Measurements from ENCODE around the gene TMCC3.

Gene TMCC3

DNA sequence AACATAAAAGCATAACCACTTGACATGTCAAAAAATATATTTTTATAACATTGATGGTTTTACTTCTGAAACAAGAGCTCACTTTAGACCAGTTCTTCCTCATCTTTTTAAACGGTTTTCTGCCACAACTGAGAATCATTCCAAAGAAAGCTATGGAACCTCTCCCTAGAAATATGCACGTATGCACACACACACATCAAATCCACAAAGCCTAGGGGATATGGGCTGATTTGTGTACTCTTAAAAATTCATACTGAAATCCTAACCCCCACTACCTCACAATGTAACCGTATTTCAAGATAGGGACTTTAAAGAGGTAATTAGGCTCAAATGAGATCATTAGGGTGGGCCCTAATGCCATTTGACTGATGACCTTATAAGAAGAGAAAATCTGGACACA is 19.3 kb downstream of the TMCC3 start:
- peaks cover 2% of the 10 kb centered on the region for H3K27me3 Mint-ChIP-seq
- no peaks in the 10 kb centered on the region for H3K9me3 Mint-ChIP-seq (ENCODE audit: low read depth)
- H3K4me3 Mint-ChIP-seq, result no peak overlapping the region
- H3K36me3 Mint-ChIP-seq, result no peaks in the 10 kb centered on the region
- no peaks in the 10 kb centered on the region for H3K4me1 Mint-ChIP-seq (ENCODE audit: low read depth)
- H3K27ac Mint-ChIP-seq, result no peak overlapping the region

DNA sequence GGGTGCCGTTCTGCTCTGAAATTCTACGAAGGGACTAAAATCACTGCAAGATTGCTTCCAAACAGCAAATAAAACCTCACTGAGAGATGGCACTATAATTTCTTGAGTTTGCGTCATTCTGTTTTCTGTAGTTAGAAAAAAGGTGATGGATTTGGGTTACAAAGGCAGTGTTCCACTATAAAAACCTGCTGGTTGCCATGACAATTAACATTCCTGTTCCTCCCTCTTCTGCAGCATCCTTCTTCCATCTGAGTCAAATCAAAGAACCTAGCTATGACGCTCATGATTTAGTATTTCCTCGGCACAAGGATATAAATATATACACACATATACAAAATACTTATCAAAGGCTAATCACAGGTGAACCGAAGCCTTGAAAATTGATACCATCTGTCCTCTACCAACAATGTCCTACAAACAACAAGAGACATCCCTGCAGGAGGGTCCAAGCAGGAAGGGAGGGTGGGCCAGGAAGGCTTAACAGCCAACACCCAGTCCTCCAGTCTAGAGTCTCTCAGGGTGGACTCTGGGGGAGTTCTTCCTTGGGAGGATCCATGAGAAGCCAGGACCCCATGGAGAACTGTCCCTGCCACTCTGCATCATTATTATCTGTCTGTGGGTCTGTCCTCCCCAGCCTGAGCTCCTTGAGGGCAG is 21.4 kb downstream of the TMCC3 start:
- no peaks in the 10 kb centered on the region for H3K36me3 Mint-ChIP-seq
- no peaks in the 10 kb centered on the region for H3K27me3 Mint-ChIP-seq
- no peaks in the 10 kb centered on the region for H3K9me3 Mint-ChIP-seq (ENCODE audit: low read depth)
- H3K4me1 Mint-ChIP-seq (ENCODE audit: low read depth), result no peaks in the 10 kb centered on the region
- no peak overlapping the region for H3K27ac Mint-ChIP-seq
- H3K4me3 Mint-ChIP-seq, result no peak overlapping the region

DNA sequence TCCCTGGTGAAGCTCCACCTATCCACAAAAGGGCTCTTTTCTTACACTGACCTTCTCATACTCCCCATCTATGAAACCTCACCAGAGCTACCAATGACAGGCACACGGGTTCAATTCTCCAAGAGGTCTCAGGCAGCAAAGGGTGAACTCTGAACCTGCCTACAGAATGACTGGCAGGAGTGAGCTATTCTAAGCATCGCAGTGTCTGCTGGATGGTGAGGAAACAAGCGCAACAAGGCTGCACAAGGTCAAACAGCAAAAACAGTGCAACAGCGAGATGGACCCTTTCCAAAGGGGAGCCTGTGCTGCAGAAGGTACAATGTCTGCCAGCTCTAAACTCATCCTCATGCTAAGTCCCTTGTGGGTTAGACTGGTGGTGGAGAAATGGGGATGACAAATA is 22.0 kb downstream of the TMCC3 start:
- Mint-ChIP-seq H3K4me1 (ENCODE audit: low read depth) (no peaks in the 10 kb centered on the region), H3K27me3 (no peaks in the 10 kb centered on the region), H3K36me3 (no peaks in the 10 kb centered on the region), H3K27ac (no peak overlapping the region), H3K9me3 (ENCODE audit: low read depth) (no peaks in the 10 kb centered on the region), H3K4me3 (no peak overlapping the region)

- H3K36me3 Mint-ChIP-seq, result no peaks in the 10 kb centered on the region
- no peaks in the 10 kb centered on the region for H3K9me3 Mint-ChIP-seq (ENCODE audit: low read depth)
- H3K27me3 Mint-ChIP-seq, result no peaks in the 10 kb centered on the region
- H3K4me1 Mint-ChIP-seq (ENCODE audit: low read depth), result peaks cover 15% of the 10 kb centered on the region
- H3K27ac Mint-ChIP-seq, result no peak overlapping the region
- H3K4me3 Mint-ChIP-seq, result no peak overlapping the region
Measured at GRCh38 chr12:94625531-94625930, 24.8 kb downstream of the TMCC3 start.

GRCh38 chr12:94623161-94623920 is 27.0 kb downstream of the TMCC3 start:
- no peaks in the 10 kb centered on the region for H3K9me3 Mint-ChIP-seq (ENCODE audit: low read depth)
- H3K4me3 Mint-ChIP-seq, result no peak overlapping the region
- H3K27me3 Mint-ChIP-seq, result no peaks in the 10 kb centered on the region
- H3K36me3 Mint-ChIP-seq, result no peaks in the 10 kb centered on the region
- peaks cover 15% of the 10 kb centered on the region for H3K4me1 Mint-ChIP-seq (ENCODE audit: low read depth)
- no peak overlapping the region for H3K27ac Mint-ChIP-seq

GRCh38 chr12:94622475-94622874 is 27.9 kb downstream of the TMCC3 start:
- Mint-ChIP-seq H3K4me3 (peak overlapping the region; percentile 54), H3K4me1 (ENCODE audit: low read depth) (peaks cover 15% of the 10 kb centered on the region), H3K27me3 (no peaks in the 10 kb centered on the region), H3K36me3 (no peaks in the 10 kb centered on the region), H3K27ac (no peak overlapping the region), H3K9me3 (ENCODE audit: low read depth) (no peaks in the 10 kb centered on the region)

DNA sequence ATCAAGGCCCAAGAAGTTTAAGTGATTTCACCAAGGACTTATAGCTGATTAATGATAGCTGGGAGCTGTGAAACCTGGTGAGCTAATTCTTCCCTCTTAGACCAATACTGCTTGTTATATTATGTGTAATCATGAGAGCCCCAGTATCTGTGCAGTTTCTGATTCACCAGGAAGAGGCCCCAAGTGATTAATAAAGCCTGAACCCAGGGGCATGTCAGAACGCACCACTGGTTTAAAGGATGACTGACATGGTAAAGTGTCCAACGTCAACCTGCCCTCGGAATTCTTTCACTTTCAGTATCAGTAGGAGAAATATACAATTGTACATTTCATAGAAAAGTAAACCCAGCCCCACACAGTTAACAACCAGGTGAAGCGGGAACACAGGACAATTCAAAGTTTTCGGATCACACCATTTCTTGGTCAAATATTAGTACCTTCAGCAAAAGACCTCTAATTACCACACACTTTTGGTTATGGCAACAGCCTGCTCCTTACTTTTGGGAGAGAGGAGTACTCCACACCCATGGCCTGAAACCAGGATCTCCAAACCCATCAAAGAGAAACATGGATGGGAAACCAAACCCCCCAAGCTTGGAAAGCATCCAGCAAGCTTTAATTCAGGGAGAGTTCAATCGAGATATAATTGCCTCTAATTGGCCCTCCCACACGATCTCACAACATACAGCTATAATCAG is 28.5 kb downstream of the TMCC3 start:
- peak overlapping the region; percentile 54 for H3K4me3 Mint-ChIP-seq
- H3K4me1 Mint-ChIP-seq (ENCODE audit: low read depth), result peaks cover 15% of the 10 kb centered on the region
- H3K27me3 Mint-ChIP-seq, result no peaks in the 10 kb centered on the region
- no peaks in the 10 kb centered on the region for H3K9me3 Mint-ChIP-seq (ENCODE audit: low read depth)
- H3K36me3 Mint-ChIP-seq, result no peaks in the 10 kb centered on the region
- H3K27ac Mint-ChIP-seq, result peak overlapping the region; percentile 29

DNA sequence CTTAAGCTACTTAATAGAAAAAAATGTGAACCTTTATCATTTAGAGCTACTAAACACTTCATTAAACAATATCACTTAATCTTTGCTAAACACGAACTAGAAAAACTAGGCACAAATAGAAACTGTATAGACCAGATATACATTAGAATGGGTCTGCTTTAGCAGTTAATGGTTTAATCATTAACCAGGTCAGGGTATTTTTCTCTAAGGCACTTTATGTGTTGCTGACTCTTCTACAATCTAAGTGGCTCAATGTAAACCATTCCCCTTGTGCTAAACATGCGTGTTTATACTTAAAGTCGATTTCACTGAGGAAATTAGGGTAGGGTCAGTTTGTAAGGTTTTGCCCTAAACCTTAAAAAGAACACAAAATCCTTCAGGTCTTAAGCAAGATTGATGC is 29.7 kb downstream of the TMCC3 start:
- Mint-ChIP-seq H3K4me3 (no peak overlapping the region), H3K36me3 (no peaks in the 10 kb centered on the region), H3K27ac (no peak overlapping the region), H3K27me3 (no peaks in the 10 kb centered on the region), H3K9me3 (ENCODE audit: low read depth) (no peaks in the 10 kb centered on the region), H3K4me1 (ENCODE audit: low read depth) (peaks cover 15% of the 10 kb centered on the region)

DNA sequence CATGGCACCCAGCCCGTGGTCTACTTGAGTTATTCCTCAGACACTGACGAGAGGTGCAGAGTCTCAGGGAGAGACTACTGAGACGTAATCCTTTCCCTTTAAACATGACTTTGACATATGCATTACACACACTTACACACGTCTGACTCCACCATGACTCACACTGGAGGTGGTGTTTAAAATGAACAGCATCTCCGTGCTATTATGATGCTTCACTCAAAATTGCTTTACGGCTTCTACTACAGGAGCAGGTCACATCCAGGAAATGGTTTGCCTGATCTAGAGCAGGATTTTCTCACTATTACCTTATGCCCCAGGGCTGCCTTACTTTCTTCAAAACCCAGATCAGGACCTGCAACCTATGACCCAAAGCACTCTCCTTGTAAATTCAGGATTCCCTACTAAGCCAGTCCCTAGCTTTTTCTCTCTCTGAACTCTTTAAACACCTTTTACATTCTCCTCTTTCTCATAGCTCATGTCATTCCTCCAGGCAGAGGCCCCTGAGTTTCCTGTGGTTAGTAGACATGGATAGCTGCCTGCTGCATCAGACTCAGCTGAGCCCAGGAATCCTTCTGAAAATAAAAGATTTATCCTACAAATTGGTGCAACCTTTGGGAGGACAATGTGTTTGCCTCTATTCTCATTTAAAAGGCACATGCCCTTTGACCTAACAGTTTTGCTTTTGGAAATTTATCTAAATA is 31.2 kb downstream of the TMCC3 start:
- Mint-ChIP-seq H3K9me3 (ENCODE audit: low read depth) (no peaks in the 10 kb centered on the region), H3K27ac (no peak overlapping the region), H3K4me1 (ENCODE audit: low read depth) (peaks cover 15% of the 10 kb centered on the region), H3K36me3 (no peaks in the 10 kb centered on the region), H3K4me3 (no peak overlapping the region), H3K27me3 (no peaks in the 10 kb centered on the region)

DNA sequence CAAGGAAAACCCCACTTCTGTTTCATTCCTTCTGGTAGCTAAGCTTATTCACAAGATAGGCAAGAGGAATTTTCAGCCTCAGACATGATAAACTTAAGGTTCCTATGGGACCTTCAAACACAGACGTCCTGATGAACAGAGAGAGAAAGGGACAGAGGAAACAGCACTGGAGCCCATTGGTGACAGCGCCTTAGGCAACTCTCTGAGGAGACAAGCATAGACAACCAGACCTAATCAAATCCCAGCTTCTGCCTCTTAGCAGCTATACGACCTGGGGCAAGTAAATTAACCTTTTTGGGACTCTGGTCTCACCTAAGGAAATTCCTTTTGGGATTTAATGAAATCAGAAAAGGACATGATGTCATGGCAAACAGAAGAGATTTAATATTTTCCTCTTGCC is 33.3 kb downstream of the TMCC3 start:
- Mint-ChIP-seq H3K4me3 (no peak overlapping the region), H3K9me3 (ENCODE audit: low read depth) (no peaks in the 10 kb centered on the region), H3K36me3 (no peaks in the 10 kb centered on the region), H3K4me1 (ENCODE audit: low read depth) (peaks cover 11% of the 10 kb centered on the region), H3K27ac (no peak overlapping the region), H3K27me3 (no peaks in the 10 kb centered on the region)

- Mint-ChIP-seq H3K36me3 (no peaks in the 10 kb centered on the region), H3K9me3 (ENCODE audit: low read depth) (no peaks in the 10 kb centered on the region), H3K4me1 (ENCODE audit: low read depth) (peaks cover 2% of the 10 kb centered on the region), H3K27ac (no peak overlapping the region), H3K27me3 (no peaks in the 10 kb centered on the region), H3K4me3 (no peak overlapping the region)
Measured at GRCh38 chr12:94616203-94616729, 34.1 kb downstream of the TMCC3 start.

- Mint-ChIP-seq H3K36me3 (no peaks in the 10 kb centered on the region), H3K9me3 (ENCODE audit: low read depth) (no peaks in the 10 kb centered on the region), H3K27me3 (no peaks in the 10 kb centered on the region), H3K27ac (no peak overlapping the region), H3K4me3 (no peak overlapping the region), H3K4me1 (ENCODE audit: low read depth) (no peaks in the 10 kb centered on the region)
Measured at GRCh38 chr12:94615260-94616181, 34.8 kb downstream of the TMCC3 start.

DNA sequence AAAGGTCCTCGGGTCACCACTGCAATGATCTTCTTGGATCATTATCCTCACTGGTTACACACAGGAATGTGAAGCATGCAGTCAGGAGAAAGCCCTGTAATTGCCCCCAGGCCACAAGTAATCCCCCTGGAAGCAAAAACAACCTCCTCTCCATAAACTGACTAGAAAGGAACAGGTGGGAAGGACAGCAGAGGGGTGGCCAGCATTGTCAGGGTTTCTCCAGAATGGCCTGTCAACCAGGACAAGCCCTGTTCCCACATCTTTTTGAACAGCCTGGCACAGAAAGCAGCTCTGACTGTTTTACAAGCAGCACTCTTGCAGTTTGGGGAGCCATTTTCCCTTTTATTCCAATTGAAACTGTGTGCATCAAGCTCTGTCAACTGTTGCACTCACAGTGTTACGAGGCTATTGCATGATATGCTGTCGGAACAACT is 36.1 kb downstream of the TMCC3 start:
- Mint-ChIP-seq H3K9me3 (ENCODE audit: low read depth) (no peaks in the 10 kb centered on the region), H3K27ac (no peak overlapping the region), H3K36me3 (no peaks in the 10 kb centered on the region), H3K27me3 (no peaks in the 10 kb centered on the region), H3K4me3 (no peak overlapping the region), H3K4me1 (ENCODE audit: low read depth) (no peaks in the 10 kb centered on the region)

- H3K9me3 Mint-ChIP-seq (ENCODE audit: low read depth), result peaks cover 4% of the 10 kb centered on the region
- H3K27ac Mint-ChIP-seq, result no peak overlapping the region
- H3K4me1 Mint-ChIP-seq (ENCODE audit: low read depth), result no peaks in the 10 kb centered on the region
- H3K4me3 Mint-ChIP-seq, result no peak overlapping the region
- H3K36me3 Mint-ChIP-seq, result no peaks in the 10 kb centered on the region
- peaks cover 9% of the 10 kb centered on the region for H3K27me3 Mint-ChIP-seq
Measured at GRCh38 chr12:94609917-94610443, 40.4 kb downstream of the TMCC3 start.
